HEK293 (cell line): Measurements from ENCODE around the gene GINS2.

Experiments
- CTCF ChIP-seq: fragments of 450-650 bp; formaldehyde crosslinking; IDR thresholded peaks from 2 replicates; pipeline ENCODE4 v1.5.1; 2016; ENCODE audit warnings: missing biosample characterization, missing genetic modification characterization
- FEZF1 ChIP-seq: fragments of 450-650 bp; formaldehyde crosslinking; IDR thresholded peaks from 2 replicates; pipeline ENCODE4 v1.5.1; 2016; ENCODE audit warnings: missing biosample characterization, missing genetic modification characterization
- KLF10 ChIP-seq: fragments of 450-650 bp; IDR thresholded peaks from 2 replicates; pipeline ENCODE4 v1.5.1; 2018; ENCODE audit warnings: missing biosample characterization, mild to moderate bottlenecking, missing genetic modification characterization
- PRDM2 ChIP-seq: fragments of 450-650 bp; formaldehyde crosslinking; IDR thresholded peaks from 2 replicates; pipeline ENCODE4 v1.5.1; 2016; ENCODE audit warnings: missing biosample characterization, missing genetic modification characterization, borderline replicate concordance
- ZBTB17 ChIP-seq: fragments of 450-650 bp; formaldehyde crosslinking; IDR thresholded peaks from 2 replicates; pipeline ENCODE4 v1.5.1; 2016; ENCODE audit warnings: missing biosample characterization, missing genetic modification characterization
- ZBTB49 ChIP-seq: fragments of 450-650 bp; formaldehyde crosslinking; IDR thresholded peaks from 2 replicates; pipeline ENCODE4 v1.5.1; 2016; ENCODE audit warnings: missing biosample characterization, missing genetic modification characterization, low read depth
- ZFP3 ChIP-seq: fragments of 450-650 bp; formaldehyde crosslinking; IDR thresholded peaks from 2 replicates; pipeline ENCODE4 v1.5.1; 2016; ENCODE audit warnings: low read depth, missing biosample characterization, missing genetic modification characterization
- ZNF175 ChIP-seq: fragments of 450-650 bp; formaldehyde crosslinking; IDR thresholded peaks from 2 replicates; pipeline ENCODE4 v1.5.1; 2016; ENCODE audit warnings: missing biosample characterization, missing genetic modification characterization
- ZNF555 ChIP-seq: fragments of 450-650 bp; formaldehyde crosslinking; conservative IDR thresholded peaks from 2 replicates; pipeline ENCODE4 v1.5.1; 2017; ENCODE audit warnings: missing biosample characterization, mild to moderate bottlenecking, missing genetic modification characterization, inconsistent platforms
- ZSCAN23 ChIP-seq: fragments of 450-650 bp; formaldehyde crosslinking; IDR thresholded peaks from 2 replicates; pipeline ENCODE4 v1.5.1; 2016; ENCODE audit warnings: missing biosample characterization, missing genetic modification characterization

GRCh38 chr16:85637808-85638647 is 50.7 kb downstream of the GINS2 start:
- no peak for TF ChIP-seq ZBTB49 (tag by site-specific recombination)
- no peak for TF ChIP-seq ZBTB17
- TF ChIP-seq ZFP3 (tag by site-specific recombination) = no peak
- TF ChIP-seq KLF10 (tag by site-specific recombination) = no peak
- no peak for TF ChIP-seq FEZF1
- TF ChIP-seq CTCF (tag by site-specific recombination) = no peak
- no peak for TF ChIP-seq ZNF555 (tag by site-specific recombination)
- TF ChIP-seq ZNF175 = no peak
- TF ChIP-seq ZSCAN23 (tag by site-specific recombination) = no peak
- no peak for TF ChIP-seq PRDM2 (tag by site-specific recombination)
